HT1080 (cell line): ENCODE results near the gene CLDN18. TPM values are rescaled to one million over a fixed set of nuclear protein-coding genes. Genes with fewer than 3 reads are reported as not detected.
A peak's percentile ranks its signal among the peaks of the same experiment; 100 is the strongest.

Experiments used
- DNase-seq: peaks from one replicate; pipeline ENCODE4 v3.0.0-alpha.2; 2015; ENCODE audit warnings: low read depth
- total RNA-seq: library from RNA; depleted of rRNA; stranded (reverse); fragments of >200 nt; shearing (Covaris generic); gene quantifications from 2 replicates; pipeline ENCODE4 v1.2.3, GENCODE V29; 2014; rRNA removed

The CLDN18 gene
- total RNA-seq, 1 experiment from 2014 or later: not detected

- DNase-seq: peak; percentile 74
Measured at GRCh38 chr3:138060792-138061191, 50.8 kb downstream of the CLDN18 start.

DNA sequence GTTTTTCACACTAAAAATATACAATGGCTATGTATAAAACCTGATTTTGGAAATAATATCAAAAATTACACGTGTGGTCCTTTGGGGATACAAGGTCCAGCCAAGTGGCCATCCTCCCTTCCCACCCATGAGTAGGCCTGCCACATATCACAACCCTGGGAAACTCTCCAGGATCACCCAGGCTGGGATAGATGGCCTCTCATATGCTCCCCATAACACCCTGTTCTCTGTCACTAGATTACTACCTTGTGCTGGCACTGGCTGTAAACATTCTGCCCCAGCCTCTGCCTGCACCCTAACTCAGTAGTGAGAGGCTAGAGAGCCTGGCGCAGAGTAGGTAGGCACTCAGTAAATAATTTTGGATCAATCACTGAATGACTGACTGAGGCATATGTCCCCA, 52.1 kb downstream of the CLDN18 start:
- DNase-seq: no peak

GRCh38 chr3:138062626-138063025, 52.7 kb downstream of the CLDN18 start:
- DNase-seq: peak; percentile 58

DNA sequence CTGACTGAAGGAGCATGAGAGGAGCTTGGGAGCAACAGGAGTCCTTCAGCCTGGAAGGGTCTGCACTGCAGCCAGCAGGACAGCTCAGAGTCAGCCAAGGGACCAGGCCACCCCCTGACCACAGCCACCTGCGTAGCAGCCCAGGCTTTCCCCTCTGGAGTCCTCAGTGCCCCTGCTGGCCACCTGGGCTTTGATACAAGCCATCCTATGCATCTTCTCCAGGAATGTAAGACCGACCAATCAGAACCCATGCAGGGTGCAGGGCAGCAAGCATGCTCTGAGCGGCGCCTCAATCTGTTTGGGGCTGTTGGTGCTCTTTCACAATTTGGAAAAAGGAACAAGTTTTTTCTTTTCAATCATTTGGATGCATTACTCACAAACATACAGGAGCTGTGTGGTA, 53.5 kb downstream of the CLDN18 start:
- no peak for DNase-seq

DNA sequence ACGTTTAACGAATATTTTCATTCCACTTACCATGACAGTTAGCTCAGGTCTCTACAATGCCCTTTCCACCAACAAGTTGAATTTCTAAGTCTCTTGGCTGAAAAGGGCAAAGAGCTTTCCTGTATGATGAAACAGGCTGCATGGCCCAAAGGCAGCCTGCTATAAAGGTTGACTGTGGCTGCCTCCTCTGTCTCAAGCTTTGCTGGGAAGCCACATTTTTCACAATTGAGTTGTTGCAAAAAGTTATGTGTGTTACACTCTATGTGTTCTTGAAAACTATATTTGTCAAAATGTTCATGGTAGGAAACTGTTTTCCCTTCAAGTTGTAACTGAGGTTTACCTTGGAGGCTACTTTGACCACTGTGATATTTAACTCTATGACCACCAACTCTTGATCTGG, 56.0 kb downstream of the CLDN18 start:
- no peak for DNase-seq

- DNase-seq: no peak
Measured at GRCh38 chr3:138066383-138066782, 56.4 kb downstream of the CLDN18 start.

GRCh38 chr3:138066972-138067371, 57.0 kb downstream of the CLDN18 start:
- DNase-seq: no peak

DNA sequence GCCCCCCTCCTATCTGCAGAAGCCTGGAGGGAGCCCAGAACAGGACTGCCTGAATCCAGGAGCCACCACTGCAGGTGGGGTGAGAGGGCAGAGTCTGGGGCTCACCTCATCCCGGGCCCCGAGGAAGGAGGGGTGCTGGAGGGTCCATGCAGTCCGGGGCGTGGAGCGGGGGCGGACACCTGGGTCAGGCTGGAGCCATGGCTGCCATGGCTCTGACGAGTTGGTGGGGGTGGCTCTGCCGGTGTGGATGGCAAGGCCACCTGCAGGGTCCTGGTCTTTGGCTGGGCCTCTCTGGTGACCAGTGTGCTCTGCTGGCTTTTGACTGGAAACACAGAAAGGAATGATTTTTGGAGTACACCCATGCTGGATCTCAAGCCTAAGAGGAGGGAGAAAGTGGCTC, 58.1 kb downstream of the CLDN18 start:
- no peak for DNase-seq

- DNase-seq: peak; percentile 74
Measured at GRCh38 chr3:138068579-138069174, 58.7 kb downstream of the CLDN18 start.

- DNase-seq: no peak
Measured at GRCh38 chr3:138070006-138070405, 60.0 kb downstream of the CLDN18 start.

DNA sequence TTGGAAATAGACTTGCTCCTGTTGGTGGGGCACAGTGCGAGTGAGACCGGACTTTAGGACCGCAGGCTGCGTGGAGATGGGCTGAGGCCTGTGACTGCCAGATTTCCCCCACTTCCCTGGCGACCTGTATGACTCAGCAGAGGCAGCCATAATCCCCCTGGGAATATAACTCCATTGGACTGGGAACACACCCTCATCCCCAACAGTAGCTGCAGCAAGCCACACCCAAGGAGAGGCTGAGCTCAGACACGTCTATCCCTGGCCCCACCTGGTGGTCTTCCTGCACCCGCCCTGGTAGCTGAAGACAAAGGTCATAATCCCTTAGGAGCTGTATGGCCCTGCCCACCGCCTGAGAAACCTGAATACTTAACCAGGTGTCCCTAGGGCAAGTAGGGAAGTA, 62.8 kb downstream of the CLDN18 start:
- DNase-seq: peak; percentile 64

GRCh38 chr3:138078096-138078495, 68.1 kb downstream of the CLDN18 start:
- peak; percentile 85 for DNase-seq

DNA sequence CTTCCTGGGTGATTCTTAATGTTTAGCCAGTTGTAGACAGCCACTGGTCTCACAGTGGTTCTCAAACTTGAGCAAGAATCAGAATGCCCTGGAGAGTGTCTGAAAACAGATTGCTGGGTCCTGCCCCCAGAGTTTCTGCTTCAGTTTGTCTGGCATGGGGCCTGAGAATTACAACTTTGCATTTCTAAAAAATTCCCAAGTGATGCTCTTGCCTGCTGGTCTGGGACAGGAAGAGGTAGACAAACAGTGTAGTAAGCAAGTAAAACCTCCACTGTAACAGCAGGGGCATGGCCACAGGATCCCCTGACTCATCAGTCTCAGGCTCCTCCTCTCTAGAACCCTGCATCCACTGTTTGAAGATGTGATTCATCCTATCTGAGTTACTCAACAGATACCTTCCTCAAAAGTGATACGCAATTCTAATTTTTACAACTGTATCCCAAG, 69.0 kb downstream of the CLDN18 start:
- peak; percentile 100 for DNase-seq

- no peak for DNase-seq
Measured at GRCh38 chr3:138079901-138080300, 69.9 kb downstream of the CLDN18 start.

- DNase-seq: peak; percentile 83
Measured at GRCh38 chr3:138081371-138082084, 71.6 kb downstream of the CLDN18 start.

GRCh38 chr3:138082085-138082991, 72.4 kb downstream of the CLDN18 start:
- peak; percentile 96 for DNase-seq

- DNase-seq: no peak
Measured at GRCh38 chr3:138082992-138083386, 73.0 kb downstream of the CLDN18 start.

Other genes with a start within 250 kb of the CLDN18 start
- gene SOX14, start 245.8 kb upstream of the CLDN18 start, total RNA-seq: not detected in 2 replicates
- 17.7 and 27.4 TPM in 2 replicates for gene DZIP1L, start 105.4 kb downstream of the CLDN18 start, total RNA-seq
- not detected in 2 replicates for gene A4GNT, start 122.2 kb downstream of the CLDN18 start, total RNA-seq
- gene DBR1, start 164.8 kb downstream of the CLDN18 start, total RNA-seq: 25.1 and 25.9 TPM in 2 replicates
- 37.5 and 41.5 TPM in 2 replicates for gene ARMC8, start 177.1 kb downstream of the CLDN18 start, total RNA-seq